Measurements from ENCODE around the gene MRTO4.
"Not testable (repeated sequence)": the region's sequence is repeated elsewhere in the genome, so short reads cannot be mapped to it uniquely, and the experiment has no call there.

MRTO4 gene

GRCh38 chr1:19251305-19252196 lies at the start of gene MRTO4, which contains the start of gene EMC1:
Gene MRTO4 (plus strand): TSS chr1:19251805. CDS start chr1:19251836, 31 bp downstream.
Gene EMC1 (minus strand): TSS chr1:19251524. CDS start chr1:19251509, 15 bp downstream.
- peak; percentile 85 for DNase-seq

DNA sequence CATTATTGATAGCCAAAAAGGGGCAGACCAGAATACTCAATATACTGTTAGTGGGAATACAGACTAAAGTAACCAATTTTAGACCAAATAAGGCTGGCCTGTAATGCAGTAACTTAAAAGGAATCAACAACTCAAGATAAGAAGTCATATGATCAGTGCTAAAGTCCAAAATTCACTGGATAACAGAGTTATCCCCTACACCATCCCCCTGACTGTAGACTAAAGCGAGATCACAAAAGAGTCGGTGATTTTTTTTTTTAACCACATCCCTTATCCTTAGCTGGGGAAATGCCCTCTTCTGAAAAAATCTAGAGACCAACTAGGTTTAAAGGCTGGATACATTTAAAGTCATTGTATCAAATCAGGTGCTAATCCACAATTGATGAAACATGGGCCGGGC lies 49.2 kb upstream of the MRTO4 start:
- DNase-seq = no peak

DNA sequence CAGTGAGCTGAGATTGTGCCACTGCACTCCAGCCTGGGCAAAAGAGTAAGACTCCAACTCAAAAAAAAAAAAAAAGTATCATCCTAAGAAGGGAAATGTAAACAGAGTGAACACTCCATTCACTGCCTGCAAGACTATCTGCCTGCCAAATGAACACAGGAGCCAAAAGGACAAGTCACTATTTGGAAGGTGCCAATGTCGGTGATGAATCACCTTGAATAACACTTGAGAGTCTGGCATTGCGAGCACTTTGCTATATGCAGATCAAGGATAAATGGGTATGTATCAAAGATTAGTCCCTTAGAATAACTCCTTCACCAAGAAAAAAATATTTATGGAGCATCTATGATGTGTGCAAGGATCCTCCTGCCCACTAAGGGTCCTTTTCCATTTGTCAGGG lies 48.2 kb upstream of the MRTO4 start:
- DNase-seq = no peak

DNA sequence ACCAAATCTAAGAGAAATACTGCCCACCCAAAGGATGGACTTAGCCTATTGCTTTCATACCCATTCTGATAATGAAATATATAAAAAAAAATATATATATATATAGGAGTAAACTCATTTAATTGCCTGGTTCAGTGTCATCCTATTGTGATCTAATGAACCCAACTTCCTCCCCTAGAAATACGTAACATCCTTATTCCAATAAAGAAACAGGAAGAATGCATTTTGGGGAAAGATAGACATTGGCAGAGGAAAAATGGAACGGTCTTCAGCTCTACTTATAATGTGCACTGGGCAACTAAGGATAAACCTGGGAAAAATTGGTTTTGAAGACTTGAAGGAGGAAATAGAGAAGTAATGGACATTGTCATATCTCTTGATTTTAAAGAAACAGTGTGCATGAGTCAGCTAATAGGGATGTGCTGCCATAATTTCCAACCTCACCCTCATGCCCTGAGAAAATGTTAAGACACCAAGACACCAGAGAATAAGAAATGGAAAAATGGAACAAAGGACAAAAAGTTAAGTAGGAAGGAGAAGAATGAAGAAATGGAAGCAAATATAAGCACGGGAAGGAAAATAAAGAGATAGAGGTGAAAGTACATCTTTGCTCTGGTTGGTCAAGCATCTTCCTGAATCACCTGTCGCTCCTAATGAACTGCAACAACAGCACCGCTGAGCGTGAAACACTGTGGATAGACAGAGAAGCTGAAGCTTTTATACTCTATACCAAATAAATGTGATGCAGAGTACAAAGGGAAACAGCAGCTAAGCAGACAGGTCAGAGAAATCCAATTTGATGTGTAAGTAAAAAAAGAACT lies 46.9 kb upstream of the MRTO4 start:
- no peak for DNase-seq

DNA sequence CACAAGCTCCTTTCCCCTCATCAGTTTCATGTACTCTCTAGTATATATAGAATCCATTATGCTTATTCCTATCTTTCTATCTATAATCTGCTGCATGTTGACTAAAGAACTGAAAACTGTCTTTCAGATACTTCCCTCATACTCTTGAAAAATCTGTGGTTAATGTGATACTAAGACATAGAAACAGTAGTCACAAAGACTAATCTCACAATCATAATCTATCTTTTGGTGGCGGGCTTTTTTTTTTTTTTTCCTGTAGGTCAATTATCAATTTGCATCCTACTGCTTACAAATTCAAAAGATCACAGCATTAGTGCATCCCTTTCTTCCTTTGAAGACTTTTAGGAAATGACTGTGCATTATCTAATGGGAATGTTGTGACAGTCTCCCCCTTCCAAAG lies 46.2 kb upstream of the MRTO4 start:
- DNase-seq = no peak

DNA sequence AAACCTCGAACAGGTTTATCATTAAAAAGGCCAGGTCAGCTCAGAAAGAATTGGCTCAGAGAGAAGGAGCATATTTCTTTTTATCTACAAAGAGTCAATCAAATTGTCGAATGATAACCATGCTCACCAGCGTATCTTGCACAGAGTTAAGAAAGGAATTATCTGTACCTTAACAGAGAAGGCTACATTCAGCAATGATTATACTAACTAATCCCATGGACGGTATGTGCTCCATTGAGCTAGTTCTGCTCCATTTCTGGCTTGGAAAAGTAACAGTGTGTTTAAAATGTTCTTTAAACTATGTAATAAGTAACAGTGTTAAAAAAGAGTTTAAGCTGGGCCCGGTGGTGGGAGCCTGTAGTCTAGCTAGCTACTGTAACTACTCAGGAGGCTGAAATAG lies 45.8 kb upstream of the MRTO4 start:
- DNase-seq = no peak

DNA sequence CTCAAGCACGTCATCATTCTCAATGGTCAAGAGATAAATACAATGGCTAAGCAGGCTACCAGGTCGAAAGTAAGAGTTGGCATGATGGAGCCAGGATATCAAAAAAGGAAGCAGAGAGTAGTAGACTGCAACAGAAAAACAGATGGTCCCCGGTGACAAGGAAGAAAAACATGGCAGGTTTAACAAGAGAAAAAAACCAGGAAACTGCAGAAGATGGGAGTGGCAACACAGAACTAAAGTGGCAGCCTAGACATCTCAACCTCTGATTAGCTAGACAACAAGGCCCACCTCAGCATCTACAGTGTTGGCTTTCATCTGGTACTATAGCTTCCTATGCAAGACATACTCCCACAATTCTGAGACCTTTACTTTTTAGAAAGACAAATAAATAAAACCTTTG lies 44.7 kb upstream of the MRTO4 start:
- DNase-seq = no peak

DNA sequence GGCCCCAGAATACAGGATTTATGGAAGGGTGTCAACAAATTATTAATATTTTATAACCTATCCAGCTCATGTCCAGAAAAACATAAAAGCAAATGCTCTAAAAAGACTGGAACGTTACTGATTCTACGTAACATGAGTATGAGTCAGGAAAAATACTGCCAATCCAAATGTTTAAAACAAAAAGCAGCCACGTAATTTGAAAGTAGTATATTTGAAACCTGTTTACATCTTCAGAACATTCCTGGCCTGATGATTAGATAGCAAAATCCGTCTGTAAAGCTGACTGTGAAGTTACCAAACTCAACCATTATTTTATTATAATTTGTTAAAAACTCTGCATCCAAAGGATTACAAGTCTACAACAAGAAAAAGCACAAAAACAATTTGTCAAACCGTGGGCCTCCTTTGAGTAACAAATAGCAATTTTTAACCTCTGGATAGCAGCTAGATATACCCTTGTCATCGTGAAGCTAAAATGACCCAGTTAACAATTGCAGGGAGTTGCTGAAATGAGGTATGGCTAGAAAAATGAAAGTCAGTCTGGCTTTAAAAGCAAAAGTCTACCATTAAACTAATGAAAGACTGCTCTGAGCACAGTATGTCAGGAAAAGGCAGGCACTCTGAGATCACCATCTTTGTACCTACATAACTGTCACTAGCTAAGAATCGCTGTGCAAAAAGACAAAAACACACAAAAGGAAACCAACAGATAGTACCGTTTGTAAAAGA lies 42.7 kb upstream of the MRTO4 start:
- no peak for DNase-seq

DNA sequence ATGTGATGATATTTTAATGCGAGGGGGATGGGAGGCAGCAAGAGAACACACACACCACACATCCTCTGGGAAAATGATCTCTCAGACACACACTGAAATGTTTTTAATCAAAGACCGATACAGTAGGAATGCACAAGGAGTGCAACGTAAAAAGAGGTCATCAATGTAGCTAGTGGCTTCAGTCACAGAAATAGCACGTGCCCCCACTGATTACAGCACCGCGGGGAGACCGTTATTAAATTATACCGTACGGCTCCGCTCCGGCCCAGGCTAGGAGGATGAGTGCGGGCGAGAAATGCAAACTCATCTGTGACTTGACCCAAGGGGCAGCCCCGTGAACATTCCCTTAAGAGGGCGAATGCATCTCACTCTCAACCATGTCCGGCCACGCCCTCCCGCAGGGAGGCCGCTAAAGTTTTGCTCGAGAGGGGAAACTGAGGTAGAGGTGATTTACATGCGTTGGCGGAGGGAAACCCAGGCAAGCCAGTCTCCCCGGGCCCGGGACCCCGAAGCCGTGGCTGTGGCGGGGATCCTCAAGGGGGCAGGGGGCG lies 42.1 kb upstream of the MRTO4 start:
- DNase-seq = no peak

GRCh38 chr1:19209990-19210771 lies 41.4 kb upstream of the MRTO4 start, which contains the start of gene UBR4:
Gene UBR4 (minus strand): TSS chr1:19210266. CDS start chr1:19210248, 18 bp downstream.
- DNase-seq = peak; percentile 96

GRCh38 chr1:19210772-19211549 lies 40.6 kb upstream of the MRTO4 start:
- peak; percentile 35 for DNase-seq

- DNase-seq = no peak
Measured at GRCh38 chr1:19212167-19212566, 39.4 kb upstream of the MRTO4 start.

GRCh38 chr1:19213580-19213979 lies 38.0 kb upstream of the MRTO4 start:
- no peak for DNase-seq

DNA sequence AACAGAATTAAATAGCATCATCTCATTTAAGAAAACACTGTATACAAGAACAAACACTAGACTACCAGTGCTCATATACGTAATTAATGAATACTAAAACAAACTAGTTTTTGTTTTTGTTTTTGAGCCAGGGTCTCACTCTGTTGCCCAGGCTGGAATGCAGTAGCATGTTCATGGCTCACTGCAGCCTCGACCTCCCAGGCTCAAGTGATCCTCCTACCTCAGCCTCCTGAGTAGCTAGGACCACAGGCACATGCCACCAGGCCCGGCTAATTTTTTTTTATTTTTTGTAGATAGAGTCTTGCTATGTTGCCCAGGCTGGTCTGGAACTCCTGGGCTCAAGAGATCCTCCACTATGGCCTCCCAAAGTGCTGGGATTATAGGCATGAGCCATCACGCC lies 35.0 kb upstream of the MRTO4 start:
- DNase-seq = not testable (repeated sequence)

GRCh38 chr1:19219451-19219850 lies 32.2 kb upstream of the MRTO4 start:
- no peak for DNase-seq

DNA sequence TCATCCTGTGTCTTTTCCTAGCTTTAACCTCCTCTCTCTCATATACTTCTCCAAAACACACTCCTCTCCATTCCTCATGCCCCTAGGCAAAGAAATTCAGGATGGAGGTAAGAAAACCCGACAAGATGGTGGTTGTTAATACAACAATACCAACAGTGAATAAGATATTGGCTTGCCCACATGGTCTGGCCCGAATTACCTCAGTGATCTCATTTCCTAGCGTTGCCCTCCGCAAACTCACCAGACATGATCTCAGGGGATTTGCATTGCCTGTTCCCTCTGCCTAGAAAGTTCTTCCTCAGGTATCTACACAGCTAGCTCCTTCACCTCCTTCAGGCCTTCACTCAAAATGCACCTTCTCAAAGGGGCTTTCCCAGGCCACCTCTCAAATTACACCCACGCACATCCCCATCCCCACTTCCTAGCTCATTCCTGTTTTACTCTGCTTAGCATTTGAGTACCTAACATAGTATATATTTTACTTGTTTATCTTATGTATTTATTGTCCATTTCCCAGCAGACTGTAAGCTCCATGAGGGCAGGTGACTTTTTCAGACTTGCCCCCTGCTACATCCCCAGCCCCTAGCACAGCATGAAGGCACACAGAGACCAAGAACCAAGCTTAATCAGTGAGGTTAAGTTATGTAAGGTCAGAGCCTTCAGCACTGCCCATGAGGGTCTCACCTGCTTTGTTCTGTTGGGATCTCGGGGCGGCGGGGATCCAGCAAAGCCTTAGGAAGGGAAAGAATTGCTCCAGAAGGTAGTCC lies 31.3 kb upstream of the MRTO4 start:
- no peak for DNase-seq

GRCh38 chr1:19220991-19221390 lies 30.6 kb upstream of the MRTO4 start:
- no peak for DNase-seq

DNA sequence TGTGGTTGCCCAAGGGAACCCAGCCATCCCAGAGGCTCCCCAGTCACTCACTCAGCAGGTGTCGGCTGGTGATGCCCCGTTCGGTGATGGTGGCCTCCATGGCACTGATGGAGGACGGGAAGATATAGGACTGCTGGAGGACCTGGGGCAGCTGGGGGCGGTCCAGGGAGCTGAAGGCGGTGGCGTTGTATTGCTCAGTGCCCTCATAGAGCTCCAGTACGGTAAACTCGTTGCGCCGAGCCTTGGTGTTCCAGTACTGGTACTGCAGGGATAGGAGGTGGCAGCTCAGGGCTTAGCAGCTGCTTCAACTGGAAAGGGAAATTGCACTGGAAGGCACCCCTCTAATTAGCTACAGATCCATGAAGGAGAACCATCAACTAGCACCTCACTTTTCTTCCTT lies 29.0 kb upstream of the MRTO4 start:
- no peak for DNase-seq

GRCh38 chr1:19222979-19223824 lies 28.4 kb upstream of the MRTO4 start:
- no peak for DNase-seq
